HG02852 (cell line): ENCODE results near the gene HAS3.
"Not testable (repeated sequence)": the region's sequence is repeated elsewhere in the genome, so short reads cannot be mapped to it uniquely, and the experiment has no call there.

Experiments used
- ATAC-seq: cut with Tn5 transposase; IDR thresholded peaks from one replicate; pipeline ENCODE4 v1.9.1; 2021; ENCODE audit warnings: mild to moderate bottlenecking, moderate library complexity; ENCODE audit not compliant: unreplicated experiment

The HAS3 gene

DNA sequence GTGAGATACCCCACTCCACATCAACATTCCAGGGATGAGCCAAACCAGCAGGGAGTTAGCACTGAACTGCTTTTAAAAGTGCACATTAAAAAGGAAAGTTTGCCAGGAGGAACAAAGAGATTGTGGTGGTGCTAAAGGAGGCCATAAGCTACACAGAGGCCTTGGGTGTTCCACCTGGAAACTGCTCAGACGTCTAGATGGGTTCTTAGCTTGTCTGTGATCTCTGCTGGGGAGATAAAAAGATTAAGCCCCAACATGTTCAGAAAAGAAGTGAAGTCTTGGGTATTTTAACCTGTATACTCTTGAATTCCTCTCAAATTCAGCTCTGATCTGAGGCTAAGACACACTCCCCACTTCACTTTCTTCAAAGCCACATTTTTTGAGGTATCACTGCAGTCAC is 10.4 kb downstream of the HAS3 start:
- ATAC-seq = no peak

DNA sequence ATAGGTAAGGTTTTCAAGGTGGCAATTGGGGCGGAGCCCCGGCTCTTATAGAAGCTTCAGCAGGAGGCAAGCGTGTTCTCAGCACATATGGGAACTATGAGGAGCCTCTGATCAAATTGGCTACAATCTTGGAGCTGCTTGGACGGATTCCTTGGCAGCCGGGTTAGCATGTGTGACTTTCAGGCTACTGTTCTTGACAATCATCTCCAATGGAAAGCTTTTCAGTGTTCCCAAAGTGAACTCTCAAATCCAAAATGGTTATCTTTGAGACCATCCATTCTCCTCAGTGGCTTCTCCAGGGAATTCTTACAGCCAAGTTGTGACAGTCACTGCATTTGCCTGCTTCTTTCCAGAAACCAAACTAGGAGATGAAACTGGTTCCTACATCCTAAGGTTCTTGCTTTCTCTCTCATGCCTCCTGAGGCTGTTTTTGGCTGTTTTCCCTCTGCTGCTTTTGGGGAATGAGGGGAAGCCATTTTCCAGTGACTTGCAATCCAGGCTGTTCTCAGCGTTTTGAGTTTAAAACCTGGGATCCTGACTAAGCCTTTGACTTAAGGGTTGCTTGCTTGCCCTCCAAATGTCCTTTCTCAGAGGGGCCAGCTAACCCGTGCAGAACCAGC is 10.9 kb downstream of the HAS3 start:
- no peak for ATAC-seq

DNA sequence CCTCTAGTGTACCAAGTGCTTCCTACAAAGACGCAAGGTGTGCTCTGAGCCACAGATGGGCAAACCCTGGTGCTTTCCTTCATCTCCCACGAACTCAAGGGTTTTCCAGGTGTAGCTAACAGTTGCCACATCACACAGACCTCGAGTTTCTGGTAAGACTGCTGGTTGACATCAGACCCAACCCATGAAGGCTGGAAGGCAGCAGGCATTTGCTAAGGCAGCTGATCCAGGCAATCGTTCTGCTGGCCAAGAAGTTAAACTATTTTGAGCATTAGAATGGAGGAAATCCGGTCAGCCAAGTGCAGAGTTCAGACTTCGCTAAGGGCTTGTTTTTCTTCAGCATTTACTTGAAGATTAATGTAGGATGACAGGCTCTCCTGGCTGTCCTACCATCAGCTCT is 11.5 kb downstream of the HAS3 start:
- no peak for ATAC-seq

DNA sequence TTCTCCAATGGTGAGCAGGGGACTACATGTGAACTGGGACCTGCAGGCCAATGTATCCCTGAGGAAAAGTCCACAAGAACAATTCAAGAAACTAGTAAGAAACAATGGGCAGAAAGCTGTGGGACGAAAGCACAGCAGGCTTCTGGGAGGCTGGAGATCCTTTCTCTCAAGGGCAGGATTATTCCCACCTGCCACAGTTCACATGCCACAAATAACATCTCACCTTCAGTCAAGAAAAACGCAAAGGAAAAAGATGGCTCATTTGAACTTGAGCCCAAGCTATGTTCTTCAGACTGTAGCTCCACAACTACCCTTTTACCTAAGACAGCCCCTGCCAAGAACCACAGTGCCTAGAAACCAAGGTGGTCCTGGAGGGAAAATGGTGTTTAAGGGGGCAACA is 13.0 kb downstream of the HAS3 start:
- ATAC-seq = no peak

DNA sequence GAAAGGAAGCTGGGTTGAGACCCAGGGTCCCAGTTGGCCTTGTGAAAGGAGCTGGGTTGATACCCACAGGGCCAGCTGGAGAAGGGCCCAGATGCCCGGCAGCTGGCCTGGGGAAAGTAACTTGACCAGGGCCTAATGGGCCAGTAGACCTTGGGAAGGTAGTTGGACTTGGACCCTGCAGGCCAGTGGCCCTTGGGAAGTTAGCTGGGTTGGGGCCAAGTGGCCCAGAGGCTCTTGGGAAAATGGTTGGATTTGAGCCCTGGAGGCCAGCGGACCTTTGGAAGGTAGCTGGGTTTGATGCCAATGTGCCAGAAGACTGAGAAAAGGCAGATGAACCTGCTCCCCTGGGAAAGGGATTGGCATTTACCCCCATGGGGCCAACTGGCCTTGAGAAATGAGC is 13.5 kb downstream of the HAS3 start:
- no peak for ATAC-seq

DNA sequence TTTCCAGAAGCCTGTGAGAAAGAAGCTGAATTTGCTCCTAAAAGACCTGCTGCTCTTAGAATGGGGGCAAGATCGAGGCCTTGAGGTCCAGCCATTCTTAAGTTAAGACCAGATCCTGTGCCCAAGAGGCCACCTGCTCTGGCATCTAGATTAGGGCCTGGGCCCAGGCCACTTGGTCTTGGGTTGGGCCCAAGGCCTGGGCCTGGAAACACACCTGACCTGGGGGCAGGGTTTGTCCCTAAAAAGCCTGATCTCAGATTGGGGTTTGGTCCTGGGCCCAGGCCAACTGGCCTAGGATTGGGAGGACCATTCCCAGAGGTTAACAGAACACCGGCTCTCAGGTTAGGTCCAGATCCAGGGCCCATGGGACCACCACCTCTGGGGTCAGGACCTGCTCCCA is 14.1 kb downstream of the HAS3 start:
- ATAC-seq = no peak

DNA sequence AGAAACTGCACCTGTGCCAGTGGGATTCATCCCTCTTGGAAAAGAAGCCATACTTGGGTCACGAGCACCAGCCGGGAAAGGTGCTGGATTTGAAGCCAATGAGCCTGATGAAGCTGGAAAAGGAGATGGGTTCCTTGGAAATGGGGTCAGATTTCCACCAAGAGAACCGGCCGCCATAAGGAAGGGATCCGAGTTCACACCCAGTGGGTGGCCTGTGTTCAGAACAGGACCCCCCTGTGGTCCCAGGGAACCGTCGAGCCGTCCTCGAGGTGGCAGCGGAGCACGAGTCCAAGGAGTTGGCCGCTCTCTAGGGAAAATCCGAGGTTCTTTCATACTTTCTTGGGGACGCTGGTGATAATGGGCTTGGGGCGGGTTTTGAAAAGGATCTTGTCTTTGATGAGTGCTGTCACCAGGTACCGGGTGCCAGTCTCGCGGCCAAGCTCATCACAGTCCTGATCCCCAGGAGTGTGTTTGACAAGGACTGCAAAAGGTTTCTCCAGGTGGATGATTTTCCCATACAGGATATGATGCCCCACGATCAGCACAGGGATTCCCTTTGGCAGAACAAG is 14.7 kb downstream of the HAS3 start:
- ATAC-seq = no peak

DNA sequence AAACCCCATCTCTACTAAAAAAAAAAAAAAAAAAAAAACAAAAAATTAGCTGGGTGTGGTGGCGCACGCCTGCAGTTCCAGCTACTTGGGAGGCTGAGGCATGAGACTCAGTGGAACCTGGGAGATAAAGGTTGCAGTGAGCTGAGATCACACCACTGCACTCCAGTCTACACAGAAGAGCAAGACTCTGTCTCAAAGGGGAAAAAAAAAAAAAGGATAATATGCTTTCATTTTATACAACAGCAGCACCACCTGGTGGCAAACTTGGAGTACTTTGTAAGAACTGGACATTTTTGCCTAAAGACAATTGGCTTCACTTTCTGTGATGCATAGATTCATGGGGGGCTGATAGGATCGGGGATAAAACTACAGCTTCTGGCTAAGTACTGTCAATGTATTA is 18.5 kb downstream of the HAS3 start:
- no peak for ATAC-seq

DNA sequence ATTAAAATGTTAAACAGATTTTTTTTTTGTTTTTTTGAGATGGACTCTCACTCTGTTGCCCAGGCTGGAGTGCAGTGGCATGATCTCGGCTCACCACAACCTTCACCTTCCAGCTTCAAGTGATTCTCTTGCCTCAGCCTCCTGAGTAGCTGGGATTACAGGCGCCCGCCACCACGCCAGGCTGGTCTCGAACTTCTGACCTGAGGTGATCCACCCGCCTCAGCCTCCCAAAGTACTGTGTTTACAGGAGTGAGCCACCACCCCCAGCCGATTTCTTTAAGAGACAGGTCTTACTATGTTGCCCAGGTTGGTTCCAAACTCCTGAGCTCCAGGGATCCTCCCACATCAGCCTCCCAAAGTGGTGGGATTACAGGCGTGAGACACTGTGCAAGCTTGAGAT is 19.0 kb downstream of the HAS3 start:
- ATAC-seq = not testable (repeated sequence)

DNA sequence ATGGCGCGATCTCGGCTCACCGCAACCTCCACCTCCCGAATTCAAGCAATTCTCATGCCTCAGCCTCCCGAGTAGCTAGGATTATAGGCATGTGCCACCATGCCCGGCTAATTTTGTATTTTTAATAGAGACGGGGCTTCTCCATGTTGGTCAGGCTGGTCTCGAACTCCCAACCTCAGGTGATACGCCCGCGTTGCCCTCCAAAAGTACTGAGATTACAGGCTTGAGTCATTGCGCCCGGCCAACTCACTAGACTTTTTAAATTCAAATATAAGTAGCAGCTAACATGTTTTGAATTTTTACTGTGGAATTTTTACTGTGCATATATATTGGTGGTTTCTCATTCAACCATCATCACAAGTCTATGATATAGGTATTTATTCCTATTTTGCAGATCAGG is 19.5 kb downstream of the HAS3 start:
- ATAC-seq = not testable (repeated sequence)

DNA sequence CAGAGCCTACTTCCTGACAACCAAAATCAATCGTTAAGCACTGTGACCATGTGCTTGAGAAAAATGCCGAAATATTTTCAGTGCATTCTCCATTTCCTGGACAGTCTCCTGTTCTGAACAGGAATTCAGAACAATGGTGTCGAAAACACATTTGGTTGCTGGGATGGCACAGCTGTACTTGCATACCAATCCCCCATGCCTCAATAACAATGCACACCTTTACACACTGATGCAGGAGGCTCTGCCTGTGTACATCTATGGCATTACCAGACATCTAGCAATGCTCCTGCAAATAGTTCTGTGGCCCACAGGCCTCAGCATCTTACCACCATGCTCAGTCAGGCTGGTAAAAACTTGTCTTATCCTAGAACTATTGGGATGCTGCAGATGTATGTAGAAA is 20.8 kb downstream of the HAS3 start:
- no peak for ATAC-seq

DNA sequence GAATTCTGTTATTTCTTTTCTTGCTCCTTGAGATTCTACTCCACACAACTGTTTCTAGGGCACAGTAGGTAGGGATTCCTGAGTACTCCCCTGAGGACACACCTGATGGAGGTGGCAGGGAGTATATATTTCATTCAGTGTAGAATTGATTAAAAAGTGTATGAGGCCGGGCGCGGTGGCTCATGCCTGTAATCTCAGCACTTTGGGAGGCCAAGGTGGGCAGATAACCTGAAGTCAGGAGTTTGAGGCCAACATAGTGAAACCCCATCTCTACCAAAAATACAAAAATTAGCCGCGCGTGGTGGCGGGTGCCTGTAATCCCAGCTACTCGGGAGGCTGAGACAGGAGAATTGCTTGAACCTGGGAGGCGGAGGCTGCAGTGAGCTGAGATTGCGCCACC is 21.3 kb downstream of the HAS3 start:
- ATAC-seq = not testable (repeated sequence)

DNA sequence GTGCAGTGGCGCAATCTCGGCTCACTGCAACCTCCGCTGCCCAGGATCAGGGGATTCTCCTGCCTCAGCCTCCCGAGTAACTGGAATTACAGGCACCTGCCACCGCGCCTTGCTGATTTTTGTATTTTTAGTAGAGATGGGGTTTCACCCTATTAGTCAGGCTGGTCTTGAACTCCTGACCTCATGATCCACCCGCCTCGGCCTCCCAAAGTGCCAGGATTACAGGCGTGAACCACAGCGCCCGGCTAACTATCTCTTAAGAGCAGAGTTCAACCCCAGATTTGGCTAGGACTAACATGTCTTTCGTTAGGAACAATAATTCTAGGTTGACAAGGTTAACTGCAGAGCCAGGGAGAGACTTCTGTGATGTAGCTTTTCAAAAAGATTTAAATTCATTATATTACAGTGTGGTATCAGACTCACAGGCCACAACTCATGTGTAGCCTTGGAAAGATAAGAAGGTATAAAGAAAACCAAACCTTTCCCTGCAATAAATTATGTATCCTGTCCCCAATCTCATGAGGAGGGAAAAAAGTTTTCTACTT is 22.6 kb downstream of the HAS3 start:
- no peak for ATAC-seq

DNA sequence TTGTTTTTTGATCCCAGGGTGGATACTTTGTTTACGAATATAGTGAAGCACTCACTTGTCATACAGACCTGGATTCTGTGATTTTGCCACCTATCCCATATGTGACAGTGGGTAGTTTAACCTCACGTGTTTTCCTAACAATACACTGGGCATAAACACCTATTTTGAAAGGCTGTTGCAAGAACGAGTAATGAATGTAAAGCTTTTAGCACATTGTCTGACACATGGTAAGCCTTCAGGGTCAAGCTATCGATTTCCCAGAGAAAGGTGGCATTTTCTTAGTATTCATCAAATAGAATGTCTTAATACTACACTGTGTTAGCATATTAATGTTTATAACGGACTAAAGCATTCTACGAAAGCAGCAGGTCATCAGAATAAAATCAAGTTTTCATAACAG is 25.0 kb downstream of the HAS3 start:
- ATAC-seq = no peak

DNA sequence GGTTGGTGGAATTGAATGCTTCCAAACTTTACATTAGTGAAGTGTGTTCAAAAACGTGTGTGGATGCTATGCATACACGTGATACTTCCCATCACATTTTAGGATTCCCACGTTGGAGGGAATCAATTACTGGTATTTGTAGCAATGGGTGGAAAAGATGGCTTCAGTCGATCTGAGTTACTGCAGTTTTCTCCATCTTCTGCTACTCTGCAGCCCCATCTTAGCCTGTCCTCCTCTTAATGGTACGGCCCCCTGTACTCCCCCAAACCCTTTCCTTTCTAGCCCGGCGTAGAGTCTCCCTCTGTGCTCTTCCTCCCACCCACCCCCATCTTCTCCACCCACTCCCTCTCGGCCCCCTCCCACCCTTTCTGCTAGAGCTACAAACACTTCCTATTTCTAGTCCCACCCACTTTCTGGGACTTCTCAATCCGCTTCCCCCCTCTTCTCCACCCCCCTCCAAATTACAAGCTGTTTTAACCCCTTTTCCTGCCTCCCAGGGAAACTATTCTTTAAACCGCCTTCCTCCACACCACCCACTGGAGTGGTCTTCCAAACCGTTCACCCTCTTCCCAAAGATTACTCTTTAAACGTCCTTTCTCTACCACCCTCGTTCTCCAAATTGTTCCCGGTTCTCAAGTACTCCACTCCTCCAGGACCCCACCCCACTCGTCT is 25.9 kb downstream of the HAS3 start:
- no peak for ATAC-seq

DNA sequence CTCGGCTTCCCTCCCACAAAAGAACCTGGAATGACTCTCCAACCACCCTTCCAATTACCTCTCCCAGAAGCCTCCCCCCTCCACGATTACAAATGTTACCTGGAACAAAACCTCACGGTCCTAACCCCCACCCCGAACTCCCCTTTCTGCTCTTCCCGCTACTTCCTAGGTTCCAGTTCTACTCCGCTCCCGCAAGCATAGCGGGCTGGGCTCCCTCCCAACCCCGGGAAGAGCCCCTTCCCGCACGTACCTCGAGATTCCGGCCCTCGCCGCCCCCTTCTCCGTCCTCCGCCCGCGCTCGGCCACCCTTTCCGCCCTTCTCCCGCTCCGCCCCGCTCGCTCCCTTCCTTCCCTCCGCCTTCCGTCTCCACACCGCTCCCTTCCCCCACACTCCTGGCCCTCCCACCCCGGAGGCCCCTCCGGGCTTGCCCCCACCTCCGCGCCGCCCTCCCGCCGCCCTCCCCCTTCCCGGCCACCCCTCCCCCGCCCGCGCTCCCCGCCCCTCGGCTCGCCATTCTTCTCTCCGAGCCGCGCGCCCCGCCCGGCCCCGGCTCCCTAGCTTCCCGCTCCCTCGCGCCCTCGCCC is 26.5 kb downstream of the HAS3 start:
- ATAC-seq = peak; percentile 44

DNA sequence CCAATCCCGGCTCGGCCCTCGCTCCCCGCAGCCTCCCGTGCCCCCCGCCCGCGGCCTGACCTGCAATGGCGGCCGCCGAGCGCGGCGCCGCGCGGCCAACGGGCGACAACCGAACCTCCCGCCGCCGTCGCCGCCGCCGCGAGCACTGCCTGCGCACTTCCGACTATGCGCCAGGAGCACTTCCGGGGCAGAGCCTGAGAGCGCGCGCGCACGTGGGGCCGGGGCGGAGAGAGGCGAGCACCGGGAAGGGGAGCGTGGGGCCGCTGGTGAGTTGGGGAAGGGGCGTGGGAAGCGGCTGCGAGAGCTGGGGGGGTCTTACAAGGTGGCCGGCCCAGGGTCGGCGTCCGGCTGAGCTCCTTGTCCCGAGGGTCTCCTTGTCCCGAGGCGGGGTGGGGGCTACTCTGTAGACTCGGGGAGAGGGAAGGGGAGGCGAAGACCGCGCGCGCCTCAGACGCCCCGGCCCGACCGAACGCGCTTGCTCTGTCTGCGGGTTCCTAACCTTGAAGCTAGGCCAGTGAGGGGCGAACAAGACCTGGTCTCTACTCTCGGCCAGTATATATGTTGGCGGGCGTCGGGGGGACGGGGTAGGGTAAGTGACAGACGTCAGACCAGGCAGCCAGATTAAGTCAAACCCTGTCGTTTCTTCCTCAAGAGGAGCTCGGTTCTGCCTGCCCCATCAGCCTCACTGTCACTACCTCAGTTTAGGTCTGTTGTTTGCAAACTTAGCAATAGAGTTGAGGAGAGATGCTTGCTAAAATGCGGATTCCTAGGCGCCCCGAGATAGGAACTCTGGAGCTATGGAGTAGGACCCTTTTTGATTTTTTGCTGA is 27.2 kb downstream of the HAS3 start, which contains the start of the genes CHTF8 and UTP4:
Gene CHTF8 (minus strand): TSS at position 165 of the 829 bp plus-strand sequence. CDS start 11,130 bp downstream, outside the sequence.
Gene UTP4 (plus strand): TSS at position 226 of the 829 bp plus-strand sequence. CDS start 811 bp downstream, outside the sequence.
- peak; percentile 89 for ATAC-seq

DNA sequence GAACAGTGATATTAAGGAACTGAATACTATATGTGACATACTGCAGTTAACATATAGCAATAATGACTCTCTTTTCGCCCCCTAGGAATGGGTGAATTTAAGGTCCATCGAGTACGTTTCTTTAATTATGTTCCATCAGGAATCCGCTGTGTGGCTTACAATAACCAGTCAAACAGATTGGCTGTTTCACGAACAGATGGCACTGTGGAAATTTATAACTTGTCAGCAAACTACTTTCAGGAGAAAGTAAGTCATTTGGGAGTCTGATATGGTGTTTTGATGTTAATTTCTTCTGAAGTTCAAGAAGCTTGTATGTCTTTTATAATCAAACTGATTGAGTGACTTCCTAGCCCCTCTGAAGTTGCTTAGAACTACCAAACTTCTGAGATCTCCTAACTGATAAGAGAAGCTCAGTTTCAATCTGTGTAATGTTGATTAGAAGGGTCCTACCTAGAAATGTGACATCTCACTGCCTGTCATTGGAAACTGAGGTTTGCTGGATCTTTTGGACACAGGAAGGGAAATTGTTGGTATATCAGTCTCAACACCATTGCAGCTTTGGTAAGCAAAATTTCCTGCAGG is 28.0 kb downstream of the HAS3 start:
- ATAC-seq = no peak

DNA sequence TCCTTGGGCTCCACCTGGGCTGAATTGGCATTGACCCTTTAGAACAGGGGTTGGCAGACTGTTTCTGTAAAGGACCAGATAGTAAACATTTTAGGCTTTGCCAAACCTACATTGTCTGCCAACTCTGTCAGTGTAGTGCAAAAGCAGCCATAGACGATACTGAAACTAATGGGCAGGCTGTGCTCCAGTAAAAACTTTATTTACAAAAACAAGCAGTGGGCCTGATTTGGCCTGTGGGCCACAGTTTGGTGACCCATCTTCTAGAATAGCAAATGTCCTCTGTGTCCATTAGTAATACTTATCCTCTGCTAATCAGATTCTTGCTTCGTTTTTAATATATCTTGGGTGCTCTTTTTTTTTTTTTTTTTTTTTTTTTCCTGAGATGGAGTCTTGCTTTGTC is 33.2 kb downstream of the HAS3 start:
- no peak for ATAC-seq

DNA sequence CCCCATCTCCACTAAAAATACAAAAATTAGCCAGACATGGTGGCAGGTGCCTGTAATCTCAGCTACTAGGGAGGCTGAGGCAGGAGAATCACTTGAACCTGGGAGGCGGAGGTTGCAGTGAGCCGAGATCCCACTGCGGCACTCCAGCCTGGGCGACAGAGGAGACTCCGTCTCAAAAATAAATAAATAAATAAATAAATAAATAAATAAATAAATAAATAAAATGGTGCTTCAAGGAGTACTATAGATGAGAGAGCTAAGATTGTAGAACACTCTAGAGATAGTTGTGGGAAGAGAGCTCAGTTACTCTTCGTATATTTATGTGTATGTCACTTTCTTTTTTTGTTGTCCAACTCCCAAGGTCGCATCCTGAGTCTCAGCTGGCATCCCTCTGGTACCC is 34.0 kb downstream of the HAS3 start:
- ATAC-seq = not testable (repeated sequence)
